HG03457 (cell line): Measurements from ENCODE around the gene MBOAT2.
"Not testable (repeated sequence)": the region's sequence is repeated elsewhere in the genome, so short reads cannot be mapped to it uniquely, and the experiment has no call there.

ENCODE experiments used
- ATAC-seq: cut with Tn5 transposase; IDR thresholded peaks from one replicate; pipeline ENCODE4 v1.9.1; 2021; ENCODE audit warnings: moderate number of reproducible peaks; ENCODE audit not compliant: unreplicated experiment

Gene MBOAT2

GRCh38 chr2:9003616-9004337, at the start of gene MBOAT2:
MBOAT2 (minus strand) TSS chr2:9003684; CDS start chr2:9003614, 70 bp downstream.
- peak; percentile 87 for ATAC-seq

- ATAC-seq = no peak
These were observed 49.5 kb upstream of the MBOAT2 start for GRCh38 chr2:9052821-9053533.

GRCh38 chr2:9051451-9051850, 48.0 kb upstream of the MBOAT2 start:
- not testable (repeated sequence) for ATAC-seq

- no peak for ATAC-seq
These were observed 46.8 kb upstream of the MBOAT2 start for GRCh38 chr2:9050122-9050809.

GRCh38 chr2:9045595-9045994, 42.1 kb upstream of the MBOAT2 start:
- no peak for ATAC-seq

GRCh38 chr2:9043491-9043890, 40.0 kb upstream of the MBOAT2 start:
- ATAC-seq = not testable (repeated sequence)

- ATAC-seq = no peak
These were observed 33.7 kb upstream of the MBOAT2 start for GRCh38 chr2:9037166-9037565.

GRCh38 chr2:9033385-9034168, 30.1 kb upstream of the MBOAT2 start:
- no peak for ATAC-seq

GRCh38 chr2:9032536-9033255, 29.2 kb upstream of the MBOAT2 start:
- ATAC-seq = no peak

- ATAC-seq = no peak
These were observed 28.6 kb upstream of the MBOAT2 start for GRCh38 chr2:9032121-9032520.

GRCh38 chr2:9031246-9031645, 27.8 kb upstream of the MBOAT2 start:
- ATAC-seq = no peak

GRCh38 chr2:9030841-9031240, 27.4 kb upstream of the MBOAT2 start:
- ATAC-seq = no peak

- ATAC-seq = no peak
These were observed 26.7 kb upstream of the MBOAT2 start for GRCh38 chr2:9030190-9030589.

- no peak for ATAC-seq
These were observed 26.2 kb upstream of the MBOAT2 start for GRCh38 chr2:9029721-9030120.

GRCh38 chr2:9027884-9028283, 24.4 kb upstream of the MBOAT2 start:
- ATAC-seq = no peak

- no peak for ATAC-seq
These were observed 22.3 kb upstream of the MBOAT2 start for GRCh38 chr2:9025746-9026145.

GRCh38 chr2:9024575-9024974, 21.1 kb upstream of the MBOAT2 start:
- no peak for ATAC-seq

GRCh38 chr2:9021563-9022211, 18.2 kb upstream of the MBOAT2 start:
- no peak for ATAC-seq

- ATAC-seq = no peak
These were observed 16.8 kb upstream of the MBOAT2 start for GRCh38 chr2:9020267-9020666.

GRCh38 chr2:9018534-9018933, 15.1 kb upstream of the MBOAT2 start:
- no peak for ATAC-seq
